HG02943 (cell line): ENCODE measurements around the gene DPP10.

ENCODE experiments used
- ATAC-seq: cut with Tn5 transposase; IDR thresholded peaks from one replicate; pipeline ENCODE4 v1.9.1; 2021; ENCODE audit warnings: mild to moderate bottlenecking, low read depth, moderate library complexity; ENCODE audit not compliant: unreplicated experiment

DPP10 gene

DNA sequence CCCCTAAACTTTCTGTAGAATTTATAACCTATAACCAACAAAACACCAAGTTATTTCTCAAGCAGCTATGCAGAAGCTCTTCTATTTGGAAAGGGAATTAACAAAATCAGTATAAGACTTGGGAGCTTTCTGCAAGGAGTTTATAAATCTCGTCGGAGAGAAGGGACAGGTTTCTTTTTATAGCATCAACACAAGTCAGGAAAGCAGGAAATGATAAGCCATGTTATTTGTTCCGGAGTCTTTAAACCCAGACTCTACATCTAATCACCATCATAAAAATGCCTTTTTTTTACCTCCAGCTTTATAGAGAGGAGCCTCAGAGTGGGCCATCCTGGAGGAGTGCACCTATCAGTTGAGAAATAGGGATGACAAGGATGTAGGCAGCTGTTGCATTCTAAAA lies 137.1 kb downstream of the DPP10 start:
- ATAC-seq, result no peak

DNA sequence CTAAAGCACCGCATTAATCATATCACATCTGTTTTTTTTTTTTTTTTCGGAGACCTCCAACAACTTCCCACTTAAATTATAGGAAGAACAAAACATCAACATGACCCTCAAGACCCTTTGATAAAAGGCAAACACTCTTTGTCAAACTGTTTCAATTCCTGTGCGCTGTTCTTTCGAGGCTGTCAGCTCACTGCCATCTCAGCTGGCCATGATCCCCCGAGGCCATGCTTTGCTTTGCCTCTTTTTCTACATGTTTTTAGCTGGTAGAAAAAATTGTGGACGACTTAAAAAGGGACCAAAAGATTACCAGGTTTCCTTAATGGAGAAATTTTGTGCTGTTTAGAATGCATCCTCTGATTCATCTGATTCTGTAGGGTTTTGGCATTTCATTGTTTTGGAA lies 138.2 kb downstream of the DPP10 start:
- no peak for ATAC-seq

DNA sequence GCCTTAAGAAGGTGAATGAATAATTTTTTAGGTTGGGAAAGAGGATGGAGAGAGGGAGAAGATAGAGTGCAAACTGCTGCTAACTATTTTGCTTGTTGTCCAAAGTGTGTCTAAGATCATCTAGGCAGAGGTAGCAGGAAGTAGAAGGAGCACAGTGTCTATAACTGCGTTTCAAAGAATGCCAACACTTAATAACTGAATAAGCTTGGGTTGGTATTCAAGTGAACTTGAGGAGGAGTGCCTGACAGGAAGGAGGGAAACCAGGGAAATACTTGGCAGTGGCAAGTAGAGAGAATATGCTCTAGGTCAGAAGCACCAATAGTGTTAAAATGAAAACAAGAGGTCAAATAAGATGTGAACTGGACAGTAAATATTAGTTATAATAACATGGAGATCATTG lies 155.9 kb downstream of the DPP10 start:
- no peak for ATAC-seq

DNA sequence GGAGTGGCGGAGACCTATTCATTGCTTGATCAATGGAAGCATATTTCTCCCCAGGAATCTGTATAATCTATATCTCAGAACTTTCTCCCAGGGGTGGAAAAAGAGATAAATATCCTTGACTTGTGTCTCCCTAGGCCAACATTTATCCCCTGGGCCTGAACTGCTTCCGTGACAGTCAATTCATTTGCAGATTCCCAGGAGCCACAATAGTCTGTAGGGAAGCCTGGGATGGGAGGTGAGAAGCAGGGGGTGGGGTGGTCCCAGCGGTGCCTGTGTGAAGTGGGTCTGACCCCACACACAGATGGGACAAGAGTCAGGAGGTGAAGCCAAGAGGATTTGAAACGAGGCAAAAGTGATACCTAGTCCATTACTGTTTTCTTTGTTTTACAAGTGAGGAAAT lies 166.8 kb downstream of the DPP10 start:
- no peak for ATAC-seq

DNA sequence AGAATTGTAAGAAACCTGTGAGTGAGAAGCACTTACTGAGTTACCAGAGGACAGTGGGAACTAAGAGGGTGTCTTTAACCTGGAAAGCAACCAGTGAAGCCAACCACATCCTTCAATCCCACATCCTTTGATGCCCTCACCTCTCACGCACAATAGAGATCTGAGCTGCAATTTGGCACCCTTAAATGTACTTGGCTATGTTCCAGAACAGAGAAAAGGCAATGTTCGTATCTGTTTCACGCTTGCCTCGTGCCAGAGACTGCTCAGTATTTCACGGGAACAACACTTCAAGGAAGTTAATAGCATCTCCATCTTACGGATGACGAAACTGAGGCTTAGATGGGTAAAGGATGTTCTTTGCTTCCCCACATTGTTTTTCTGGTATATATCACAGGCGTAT lies 167.4 kb downstream of the DPP10 start:
- ATAC-seq, result no peak

DNA sequence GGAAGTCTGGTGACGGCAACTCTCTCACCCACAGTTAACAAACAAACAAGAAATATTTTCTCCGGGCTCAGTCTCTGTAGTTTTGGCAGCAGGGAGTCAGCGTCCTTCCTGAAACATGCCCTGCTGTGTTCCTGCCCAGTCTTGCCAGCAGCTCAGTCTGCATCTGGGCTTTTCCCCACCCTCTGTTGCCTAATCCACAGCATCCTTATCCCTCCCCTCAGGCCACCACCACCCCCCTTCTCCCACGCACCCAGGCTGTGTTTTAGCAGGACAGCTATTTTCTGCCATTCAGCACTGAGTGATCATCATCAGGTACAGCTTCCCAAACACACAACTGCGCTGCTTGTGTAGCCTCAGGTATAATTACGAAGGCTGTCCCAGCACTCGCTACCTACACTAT lies 168.2 kb downstream of the DPP10 start:
- no peak for ATAC-seq

DNA sequence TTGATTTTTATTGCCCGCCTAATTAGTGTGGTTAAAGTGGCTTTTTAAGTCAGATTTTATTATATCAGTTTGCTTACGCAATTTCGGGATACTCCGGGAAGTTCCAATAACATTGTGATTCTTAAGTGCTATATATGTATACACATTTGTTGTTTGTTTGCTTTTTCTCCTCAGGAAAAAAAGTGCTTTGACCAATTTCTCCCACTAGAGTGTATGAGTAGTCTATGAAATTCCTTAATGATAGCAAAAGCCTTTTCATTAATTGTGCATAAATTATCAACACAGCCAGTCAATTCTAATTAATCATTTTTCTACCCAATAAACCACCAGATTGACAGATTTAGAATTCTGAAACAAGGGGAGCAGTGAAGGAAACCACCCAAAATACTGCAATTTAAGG lies 172.2 kb downstream of the DPP10 start:
- ATAC-seq, result no peak

DNA sequence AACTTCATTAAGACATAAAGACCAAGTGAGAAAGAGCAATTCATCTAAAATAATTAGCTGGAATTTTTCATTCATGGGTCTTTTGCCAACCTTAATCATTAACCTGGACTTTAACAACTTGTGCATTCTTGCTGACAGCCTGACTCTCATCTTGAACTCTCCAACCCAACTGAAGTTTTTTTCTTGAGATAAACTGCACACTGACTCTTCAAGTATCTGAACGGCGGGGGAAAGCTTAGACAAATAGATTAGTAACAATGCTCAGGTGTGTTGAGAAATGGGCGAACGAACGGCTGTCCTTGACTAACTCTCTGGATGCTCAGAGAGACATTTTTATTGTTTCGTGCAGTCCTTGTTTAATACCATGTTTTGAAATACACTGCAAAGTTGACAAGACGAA lies 186.0 kb downstream of the DPP10 start:
- ATAC-seq, result no peak

DNA sequence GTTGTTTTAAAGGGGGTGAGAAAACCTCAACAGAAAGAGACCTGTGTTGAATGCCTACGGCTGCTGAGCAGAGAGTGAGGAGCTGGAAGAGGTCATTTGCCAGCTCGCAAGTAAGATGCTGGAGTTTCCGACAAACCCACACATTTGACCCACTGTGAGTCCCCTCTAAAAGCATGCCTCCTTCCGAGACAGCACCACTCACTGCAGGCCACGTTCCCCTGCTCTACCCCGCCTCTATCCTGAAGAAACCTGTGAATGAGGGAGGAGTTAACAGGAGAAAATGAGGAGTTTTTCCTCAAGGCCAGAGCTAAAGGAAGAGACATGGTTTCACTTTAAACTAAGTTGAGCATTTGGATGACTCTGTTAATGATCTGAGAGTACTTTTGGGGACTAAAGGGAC lies 188.7 kb downstream of the DPP10 start:
- no peak for ATAC-seq

DNA sequence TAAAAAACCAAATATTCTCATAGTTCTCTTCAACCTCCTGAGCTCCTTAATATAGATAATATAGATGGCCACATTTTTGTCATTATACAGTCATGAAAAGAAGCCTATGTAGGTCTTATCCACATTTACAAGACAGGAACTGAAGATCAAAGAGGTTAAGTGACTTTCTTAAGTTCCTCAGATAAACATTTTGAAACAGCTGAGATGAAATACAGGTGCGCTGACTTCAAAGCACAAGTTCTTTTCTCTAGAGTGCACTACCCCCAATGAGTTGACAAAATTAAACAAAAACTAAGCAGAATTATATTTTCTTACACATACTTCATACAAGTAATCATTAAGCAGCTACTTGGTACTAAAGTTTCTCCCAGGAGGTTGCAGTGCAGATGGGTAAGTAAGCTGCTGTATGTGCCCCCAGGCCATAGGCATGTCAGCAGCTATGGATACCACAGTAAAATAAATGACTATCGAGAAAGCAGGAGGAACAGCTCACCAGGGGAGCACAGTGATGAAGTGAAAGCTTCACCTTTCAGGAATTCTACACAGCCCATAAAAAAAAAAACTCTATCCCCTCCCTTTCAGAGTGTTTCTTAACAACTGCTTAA lies 199.8 kb downstream of the DPP10 start:
- ATAC-seq, result no peak

DNA sequence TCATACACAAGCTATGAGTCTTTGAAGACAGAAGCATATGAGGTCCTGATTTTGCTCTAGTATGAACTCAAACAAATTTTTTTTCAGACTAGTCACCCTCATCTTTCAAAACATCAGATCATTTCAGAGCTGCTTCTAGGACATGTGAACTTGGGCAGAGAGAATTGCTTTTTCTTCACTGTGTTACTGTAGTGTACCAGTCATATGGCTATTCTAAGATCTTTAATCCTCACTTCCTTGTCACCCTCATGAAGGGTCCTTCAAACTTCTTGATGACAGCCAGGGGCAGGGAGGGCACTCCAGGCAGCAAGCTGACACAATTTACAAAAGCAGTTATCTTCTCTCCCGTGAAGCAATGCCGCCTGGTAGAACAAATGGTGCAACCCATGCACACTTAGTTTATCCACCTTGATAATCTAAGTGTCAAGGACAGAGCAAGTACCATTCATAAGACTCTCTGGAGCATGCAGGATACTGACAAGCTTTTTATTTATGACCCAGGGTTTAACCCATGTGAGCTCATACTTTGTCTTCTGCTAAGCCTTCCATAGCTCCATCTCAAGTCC lies 200.6 kb downstream of the DPP10 start:
- no peak for ATAC-seq

DNA sequence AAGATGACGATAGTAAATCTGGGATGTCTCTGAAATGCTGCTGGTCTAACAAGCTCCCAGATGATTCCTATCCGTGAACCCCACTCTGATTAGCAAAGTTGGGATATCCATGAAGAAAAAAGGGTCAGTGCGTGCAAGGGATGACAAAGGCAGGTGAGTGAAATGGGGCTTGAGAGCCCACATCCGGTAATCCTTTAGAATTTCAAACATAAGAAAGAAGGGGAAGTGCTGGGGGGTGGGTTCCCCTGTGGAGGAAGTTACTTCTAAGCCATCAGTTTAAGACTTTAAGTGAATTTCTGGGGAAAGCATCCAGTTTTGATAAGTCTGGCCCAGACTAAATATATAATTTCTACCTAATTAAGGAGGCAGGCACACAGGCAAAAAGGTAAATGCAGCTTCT lies 209.5 kb downstream of the DPP10 start:
- ATAC-seq, result no peak

DNA sequence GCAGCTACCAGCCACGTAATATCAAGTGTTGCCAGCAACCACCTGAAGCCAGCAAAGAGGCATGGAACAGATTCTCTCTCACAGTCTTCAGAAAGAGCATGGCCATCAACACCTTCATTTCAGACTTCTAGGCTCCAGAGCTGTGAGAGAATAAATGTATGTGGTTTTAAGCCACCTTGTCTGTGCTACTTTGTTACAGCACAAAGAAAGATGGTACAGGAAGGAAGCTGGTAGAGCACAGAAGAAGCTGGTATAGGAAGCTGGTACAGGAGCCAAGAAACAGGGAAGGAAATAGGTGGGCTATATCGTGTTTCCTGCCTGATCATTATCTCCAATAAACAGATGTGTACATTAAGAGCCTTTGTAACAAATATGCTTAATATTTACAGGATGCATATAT lies 217.4 kb downstream of the DPP10 start:
- no peak for ATAC-seq

DNA sequence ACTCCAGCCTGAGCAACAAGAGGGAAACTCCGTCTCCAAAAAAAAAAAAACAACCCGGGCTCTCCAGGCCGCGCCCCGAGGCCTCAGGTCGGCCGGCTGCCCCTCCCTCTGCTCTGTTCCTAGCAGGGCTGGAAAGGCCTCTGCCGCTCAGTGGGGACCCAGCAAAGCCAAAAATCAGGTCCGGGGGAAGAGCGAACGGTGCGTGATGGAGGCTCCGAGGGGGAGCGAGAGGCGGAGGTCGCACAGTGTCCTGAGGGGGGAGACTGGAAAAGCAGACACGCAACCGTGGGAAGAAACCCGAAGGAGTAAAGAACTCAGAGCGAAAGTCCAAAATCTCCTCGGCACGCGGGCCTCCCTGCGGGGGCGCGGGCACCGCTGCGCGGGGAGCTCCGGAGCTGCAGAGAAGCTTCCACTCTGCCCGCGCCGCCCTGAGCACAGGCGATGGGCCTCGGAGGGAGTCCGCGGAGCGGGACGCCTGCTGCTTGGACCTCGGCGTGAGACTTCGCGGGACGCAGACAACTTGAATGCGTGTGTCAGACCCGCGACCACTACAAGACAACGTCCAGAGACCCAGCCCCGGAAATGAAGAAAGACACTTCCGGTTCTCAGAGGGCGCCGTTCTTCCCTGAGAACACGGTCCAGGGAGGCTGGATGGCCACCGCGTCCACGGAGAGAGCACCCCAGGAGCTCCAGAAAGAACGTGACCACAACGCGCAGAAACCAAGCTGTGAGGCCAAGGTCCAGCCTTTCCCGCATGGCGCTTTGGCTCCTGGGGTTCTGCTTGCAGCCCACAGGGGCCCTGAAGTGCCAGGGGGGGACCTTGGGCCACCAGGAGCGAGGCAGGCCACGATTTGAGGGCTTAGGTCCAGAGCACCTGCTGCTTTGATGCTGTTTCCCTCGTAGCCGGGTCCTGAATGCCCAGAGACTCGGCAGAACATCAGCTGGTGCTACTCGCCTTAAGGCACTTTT lies 219.8 kb downstream of the DPP10 start:
- no peak for ATAC-seq

DNA sequence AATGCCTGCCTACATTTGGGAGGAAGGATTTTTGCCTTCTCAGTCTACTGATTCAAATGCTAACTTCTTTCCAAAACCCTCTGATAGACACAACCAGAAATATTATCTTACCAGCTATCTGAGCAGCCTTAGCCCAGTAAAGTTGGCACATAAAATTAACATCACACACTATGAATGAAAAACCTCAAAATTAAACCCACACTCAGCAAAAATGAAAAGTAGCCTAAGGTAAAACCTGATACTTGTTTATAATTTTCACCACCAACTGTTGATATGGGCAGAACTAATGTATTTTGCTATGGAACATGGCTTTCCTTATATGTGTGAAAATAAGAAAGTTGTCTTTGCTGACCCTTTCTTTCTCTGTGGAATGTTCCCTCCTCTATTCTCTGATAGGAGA lies 226.0 kb downstream of the DPP10 start:
- ATAC-seq, result no peak

DNA sequence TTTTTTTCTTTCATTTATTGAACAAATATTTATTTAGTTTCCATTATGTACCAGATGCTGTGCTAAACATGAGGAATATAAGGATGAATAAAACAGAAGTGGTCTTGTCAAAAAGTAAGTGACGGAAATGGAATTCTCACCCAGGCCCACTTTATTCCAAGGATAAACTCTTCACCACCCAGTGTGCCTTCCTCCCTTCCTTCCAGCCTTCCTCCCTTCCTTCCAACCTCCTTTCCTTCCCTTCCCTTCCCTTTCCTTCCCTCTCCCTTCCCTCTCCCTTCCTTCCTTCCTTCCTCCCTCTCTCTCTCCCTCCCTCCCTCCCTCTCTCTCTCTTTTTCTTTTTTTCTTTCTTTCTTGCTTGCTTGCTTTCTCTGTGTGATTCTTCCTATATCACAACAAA lies 240.8 kb downstream of the DPP10 start:
- ATAC-seq, result no peak

DNA sequence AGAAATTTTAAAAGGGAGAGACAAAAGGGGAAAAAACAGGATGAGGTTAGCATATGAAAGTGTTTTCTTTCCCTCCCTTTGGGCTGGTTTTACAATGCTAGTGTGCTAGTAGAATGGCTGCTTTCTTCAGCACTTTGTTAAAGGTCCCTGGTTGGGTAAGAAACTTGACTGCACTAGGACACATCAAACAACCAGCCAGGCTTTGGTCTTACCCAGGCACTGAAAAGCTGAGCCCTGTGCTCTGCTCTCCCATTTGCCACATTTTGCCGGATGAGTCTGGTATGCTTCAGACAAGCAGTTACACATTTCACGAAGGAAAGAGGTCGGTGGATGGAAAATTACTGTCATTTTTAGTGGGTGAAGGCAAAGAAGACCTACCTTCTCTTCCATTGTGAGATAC lies 242.0 kb downstream of the DPP10 start:
- ATAC-seq, result no peak

DNA sequence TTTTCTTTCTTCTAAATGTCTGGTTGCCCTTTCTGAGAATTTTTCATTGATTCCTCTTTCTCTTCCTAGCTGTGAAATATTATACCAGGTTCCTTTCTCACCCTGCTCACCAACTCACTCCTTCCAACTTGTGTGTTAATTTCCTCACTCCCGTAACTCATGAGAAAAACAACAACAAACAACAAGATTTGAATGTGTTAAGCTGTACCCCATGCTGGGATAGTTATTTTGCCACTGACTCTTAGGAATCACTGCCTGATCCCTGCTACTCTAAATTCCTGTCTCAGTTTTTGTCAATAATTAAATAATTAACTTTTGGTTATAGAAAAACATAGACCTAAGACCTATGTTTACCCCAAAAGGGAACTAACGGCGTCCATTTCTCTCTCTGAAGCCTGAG lies 242.7 kb downstream of the DPP10 start:
- ATAC-seq, result no peak

DNA sequence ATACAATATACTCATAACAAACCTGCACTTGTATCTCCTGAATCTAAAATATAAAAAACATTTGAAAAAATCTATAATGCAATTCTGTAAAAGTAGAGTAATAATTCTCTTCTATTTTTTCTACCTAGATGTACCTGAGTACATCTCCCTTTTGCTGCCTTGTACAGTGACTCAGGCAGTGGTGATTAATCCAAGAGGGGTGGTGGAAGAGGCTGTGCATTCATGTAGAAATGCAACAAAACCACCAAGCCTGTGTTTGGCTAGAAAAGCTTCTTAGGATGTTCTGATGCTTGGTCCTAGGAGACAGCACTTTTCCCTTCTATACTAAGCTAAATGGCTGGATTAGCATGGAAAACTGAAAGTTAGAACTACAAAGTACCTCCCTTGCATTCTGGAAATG lies 245.8 kb downstream of the DPP10 start:
- no peak for ATAC-seq

DNA sequence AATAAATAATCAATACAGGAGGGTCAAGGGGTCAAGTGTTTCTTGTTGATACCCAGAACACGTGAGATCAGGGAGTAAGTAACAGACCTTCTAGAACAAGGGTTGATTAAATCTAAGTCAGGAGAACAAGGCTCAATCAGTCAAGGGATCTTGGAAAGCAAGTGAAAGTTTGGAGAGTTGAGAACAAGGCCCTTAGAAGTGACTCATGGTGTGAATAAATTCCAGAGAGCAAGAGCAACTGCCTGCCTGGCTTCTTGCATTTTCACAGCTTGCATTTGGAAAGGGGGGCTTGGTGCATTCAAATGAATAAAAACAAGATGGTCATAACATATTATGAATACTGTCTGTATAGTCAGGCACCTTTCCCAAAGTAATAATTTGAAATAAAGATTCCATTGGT lies 256.1 kb downstream of the DPP10 start:
- no peak for ATAC-seq

DNA sequence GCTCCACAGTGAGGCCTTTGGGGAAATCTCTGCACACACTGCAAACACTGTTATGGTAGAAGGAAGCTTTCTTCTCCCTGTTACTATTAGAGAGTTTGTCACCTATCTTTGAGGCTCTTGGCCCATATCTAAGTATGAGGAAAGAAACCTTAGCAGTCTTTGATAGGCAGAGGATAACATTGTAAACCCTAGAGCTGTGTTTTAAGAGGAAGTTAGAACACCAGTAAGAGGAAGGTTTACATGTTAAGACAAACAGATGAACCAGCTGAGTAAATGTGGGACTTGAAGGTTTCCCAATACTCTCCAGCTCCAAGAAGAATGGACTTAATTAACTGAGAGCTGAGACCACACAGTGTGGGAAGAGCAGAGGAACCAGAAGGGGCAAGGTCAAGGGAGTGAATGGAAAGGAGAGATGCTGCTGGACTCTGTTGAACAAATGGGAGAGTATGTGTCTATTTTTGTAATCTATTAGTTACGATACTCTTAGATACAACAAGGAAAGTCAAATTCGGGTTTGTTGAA lies 257.0 kb downstream of the DPP10 start:
- ATAC-seq, result no peak

DNA sequence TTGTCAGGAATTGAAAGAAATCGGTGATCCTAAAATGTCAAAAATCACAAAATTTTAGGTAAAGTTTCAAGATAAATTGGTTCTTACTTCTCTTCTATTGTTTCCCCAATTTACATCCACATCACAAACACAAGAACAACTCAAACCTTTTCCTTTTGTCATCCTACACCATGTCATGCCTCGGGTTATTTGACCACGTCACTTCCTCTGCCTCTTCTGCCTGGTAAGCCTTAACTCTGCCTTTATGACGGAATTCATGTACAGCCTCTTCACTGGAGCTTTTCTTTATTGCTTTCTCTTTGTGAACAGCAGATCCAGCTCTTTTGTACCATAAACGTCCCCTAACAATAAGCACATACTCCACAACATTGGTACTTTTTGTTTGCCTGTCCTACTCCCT lies 258.0 kb downstream of the DPP10 start:
- ATAC-seq, result no peak
